Activated CD4-positive, alpha-beta T cell treated with anti-CD3 and anti-CD28 coated beads, Interleukin-2, amount 50 U/mL, for 1 hour (primary cell): Measurements from ENCODE around the gene CDH12.
"Not testable (repeated sequence)": the region's sequence is repeated elsewhere in the genome, so short reads cannot be mapped to it uniquely, and the experiment has no call there.

Source experiments
- DNase-seq: peaks from one replicate; pipeline ENCODE4 v3.0.0-alpha.2; 2020

CDH12 gene

DNA sequence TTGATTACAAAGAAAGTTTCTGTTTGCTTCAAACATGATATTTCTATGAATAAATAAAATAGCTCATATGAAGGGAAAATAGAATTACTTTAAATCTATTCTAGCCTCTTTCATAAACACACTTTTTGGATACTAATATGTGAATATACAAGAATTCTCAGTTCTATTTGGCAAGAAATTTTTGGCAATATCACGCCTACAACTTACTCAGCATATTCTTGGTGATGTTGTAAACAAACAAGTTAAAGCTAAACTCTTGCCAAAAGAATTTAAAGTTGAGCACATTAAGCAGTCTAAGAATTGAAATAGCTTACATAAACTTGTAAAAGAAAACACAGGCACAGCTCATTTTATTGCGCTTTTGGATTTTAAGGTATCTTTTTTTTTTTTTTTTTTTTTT is 209.8 kb downstream of the CDH12 start:
- DNase-seq, result no peak

DNA sequence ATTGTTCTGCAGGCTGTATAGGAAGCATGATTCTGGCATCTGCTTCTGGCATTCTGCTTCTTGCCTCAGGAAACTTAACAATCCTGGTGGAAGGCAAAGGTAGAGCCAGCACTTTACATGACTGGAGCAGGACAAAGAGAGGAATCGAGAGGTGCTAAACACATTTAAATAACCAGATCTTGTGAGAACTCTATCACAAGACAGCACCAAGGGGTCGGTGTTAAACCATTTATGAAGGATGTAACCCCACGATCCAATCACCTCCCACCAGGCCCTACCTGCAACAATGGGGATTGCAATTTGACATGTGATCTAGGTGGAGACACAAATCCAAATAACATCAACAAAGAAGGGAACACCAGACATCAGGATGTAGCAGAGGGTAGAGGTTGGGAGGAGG is 221.5 kb downstream of the CDH12 start:
- DNase-seq, result no peak

DNA sequence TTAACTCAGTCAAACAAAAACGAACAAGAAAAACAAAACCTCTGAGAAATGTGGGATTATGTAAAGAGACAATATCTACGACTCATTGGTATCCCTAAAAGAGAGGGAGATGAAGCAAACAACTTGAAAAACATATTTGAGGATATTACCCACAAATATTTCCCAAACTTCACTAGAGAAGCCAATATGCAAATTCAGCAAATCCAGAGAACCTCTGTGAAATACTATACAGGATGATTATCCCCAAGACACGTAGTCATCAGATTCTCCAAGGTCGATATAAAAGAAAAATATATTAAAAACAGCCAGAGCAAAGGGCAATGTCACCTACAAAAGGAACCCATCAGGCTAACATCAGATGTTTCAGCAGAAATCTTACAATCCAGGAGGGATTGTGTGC is 226.1 kb downstream of the CDH12 start:
- no peak for DNase-seq

DNA sequence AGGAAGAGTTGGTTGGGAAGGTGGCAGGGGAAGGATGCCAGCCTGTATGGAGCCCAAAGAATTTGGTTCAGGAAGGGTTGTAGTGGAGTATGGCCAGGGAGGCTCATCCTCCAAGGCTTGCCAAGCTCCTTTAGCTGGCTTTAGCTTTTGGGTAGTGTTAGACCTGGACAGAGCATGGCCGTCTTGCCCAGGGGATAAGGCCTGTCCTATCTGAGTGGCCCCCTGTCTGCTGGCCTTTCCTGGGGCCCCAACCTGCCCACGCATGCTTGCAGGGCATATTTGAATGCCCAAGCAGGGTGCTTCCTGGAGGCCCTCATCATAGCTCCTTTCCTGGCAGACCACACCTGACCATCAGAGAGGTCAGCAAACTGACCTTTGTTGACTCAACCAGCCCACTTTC is 227.7 kb downstream of the CDH12 start:
- no peak for DNase-seq

DNA sequence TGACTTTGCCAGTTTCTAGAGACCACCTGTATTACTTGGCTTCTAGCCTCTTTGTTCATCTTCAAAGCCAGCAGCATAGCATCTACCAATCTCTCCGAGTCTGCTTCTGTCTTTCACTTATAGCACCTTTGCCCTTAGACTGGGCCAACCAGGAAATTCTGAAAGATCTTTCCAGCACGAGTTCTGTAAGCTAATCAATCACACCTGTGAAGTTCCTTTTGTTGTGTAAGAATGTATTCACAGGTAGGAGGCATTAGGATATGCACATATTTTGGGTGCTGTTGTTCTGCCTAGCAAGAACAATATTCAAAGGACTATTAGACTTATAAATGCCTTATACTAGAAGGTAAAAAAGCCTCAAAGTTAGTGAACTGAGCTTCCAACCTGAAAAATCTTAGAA is 232.1 kb downstream of the CDH12 start:
- no peak for DNase-seq

DNA sequence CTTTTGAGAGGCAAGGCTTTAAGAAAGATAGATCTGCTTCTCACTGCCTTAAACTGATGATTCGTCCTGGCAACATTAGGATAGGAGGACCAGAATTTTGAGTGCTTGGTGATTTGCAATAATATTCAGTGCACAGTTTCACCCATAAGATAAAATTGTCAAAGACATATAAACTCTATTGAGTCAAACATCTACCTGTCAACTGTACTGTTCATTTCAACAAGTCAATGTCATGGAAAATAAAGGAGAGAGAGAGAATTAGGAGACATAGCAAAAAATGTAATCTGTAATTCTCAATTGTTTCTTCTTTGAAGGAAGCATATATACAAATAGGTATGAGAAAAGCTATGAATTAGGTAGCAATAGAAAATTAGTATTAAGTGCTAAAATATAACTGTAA is 237.2 kb downstream of the CDH12 start:
- DNase-seq, result no peak

DNA sequence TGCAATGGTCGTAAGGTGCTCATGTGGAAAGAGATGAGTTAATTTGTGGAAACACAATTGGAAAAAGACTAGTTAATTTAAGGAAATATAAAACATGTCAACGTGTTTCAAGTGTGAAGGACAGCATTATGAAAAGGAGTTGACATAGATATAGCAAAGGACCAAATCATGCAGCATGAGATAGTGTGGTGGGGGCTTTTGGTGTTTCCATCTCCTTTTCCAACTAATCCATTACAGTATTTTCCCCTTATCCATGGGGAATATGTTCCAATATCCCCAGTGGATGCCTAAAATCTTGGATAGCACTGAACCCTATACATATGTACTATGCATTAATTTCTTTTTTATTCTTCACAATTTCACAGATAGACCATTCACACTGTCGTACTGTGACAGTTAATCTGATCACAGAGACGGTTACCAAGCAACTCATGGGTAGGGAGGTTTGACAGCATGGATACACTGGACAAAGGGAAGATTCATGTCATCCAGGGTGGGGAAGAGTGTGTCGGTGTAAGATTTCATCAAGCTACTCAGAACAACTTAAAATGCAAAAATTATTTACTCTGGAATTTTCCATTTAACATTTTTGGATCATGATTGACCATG is 238.6 kb downstream of the CDH12 start:
- no peak for DNase-seq

DNA sequence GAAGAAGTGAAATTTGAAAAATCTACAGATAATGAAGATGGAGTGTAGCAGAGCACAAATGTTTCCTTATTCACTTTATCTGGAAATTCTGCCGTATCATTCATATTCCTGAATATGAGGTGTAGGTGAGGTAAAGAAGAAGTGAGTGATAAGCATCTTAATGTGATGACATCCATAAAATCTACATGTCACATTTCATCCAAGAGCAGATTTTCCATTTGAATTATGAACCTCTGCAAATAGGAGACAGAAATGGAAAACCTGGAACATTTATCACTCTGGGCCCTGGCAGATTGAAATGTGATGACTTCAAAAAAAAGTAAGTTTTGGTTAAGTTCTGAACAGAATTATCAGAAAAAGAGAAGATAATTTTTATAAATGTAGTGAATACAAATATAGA is 240.2 kb downstream of the CDH12 start:
- DNase-seq, result no peak

DNA sequence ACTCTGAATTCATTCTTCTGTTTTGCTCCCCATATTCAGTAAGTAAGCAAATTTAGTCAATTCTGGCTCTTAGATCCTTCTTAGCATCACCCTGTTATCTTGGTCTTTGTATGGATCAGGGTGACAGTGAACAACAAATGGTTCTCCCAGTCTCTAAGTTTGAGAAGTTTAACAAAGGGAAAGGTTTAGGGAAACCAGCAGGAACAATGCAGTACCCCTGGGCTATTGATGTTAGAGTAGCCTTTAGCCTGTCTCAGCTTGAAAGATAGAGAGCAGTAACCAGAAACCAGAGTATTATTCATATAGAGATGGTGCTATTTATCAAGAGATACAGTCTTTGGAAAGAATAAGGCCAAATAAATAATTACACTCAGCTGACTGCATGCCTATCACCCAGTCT is 241.8 kb downstream of the CDH12 start:
- DNase-seq, result no peak

DNA sequence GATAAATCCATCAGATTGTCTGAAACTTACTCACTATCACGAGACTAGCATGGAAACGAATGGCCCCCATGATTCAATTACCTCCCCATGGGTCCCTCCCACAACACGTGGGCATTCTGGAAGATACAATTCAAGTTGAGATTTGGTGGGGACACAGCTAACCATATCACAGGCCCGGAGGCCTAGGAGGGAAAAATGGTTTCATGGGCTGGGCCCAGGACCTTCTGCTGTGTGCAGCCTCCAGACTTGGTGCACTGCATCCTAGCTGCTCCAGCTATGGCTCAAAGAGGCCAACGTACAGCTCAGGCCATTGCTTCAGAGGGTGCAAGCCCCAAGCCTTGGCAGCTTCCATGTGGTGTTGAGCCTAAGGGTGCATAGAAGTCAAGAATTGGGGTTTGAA is 245.6 kb downstream of the CDH12 start:
- not testable (repeated sequence) for DNase-seq

DNA sequence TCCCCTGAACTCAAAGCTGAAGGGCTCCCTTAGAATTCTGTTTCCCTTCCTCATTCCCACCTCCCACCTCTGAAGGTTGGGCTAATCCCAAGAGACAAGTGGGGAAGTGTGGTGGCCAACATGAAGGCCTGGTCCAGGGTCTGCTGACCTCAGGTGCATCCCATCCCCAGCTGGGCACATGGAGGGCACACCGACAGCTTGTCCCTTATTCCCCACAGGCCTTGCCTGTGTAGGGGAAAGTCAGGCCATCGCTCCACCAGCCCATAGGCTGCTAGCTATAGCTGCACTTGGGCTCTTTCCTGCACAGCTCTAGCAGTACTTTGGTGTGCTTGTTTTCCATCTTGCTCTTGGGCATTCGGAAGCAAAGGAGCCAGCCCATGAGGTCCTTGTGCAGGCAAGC is 247.7 kb downstream of the CDH12 start:
- DNase-seq, result no peak

DNA sequence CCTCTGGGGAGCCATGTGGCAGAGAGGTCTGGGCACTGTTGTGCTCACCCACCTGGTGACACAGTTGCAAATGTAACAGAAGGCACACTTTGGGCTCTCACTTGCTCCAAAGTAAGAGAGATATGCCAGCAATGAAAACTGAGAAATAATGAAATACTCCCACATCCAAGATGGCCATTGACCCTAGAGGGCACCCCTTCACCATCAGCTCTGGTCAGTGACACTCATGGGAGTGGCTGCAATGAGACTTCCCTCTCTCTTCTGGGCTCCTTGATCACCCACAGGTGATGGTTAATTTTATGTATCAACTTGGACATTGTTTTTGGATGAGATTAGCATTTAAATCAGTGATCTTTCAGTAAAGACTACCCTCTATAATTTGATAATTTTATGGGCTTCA is 248.4 kb downstream of the CDH12 start:
- no peak for DNase-seq

DNA sequence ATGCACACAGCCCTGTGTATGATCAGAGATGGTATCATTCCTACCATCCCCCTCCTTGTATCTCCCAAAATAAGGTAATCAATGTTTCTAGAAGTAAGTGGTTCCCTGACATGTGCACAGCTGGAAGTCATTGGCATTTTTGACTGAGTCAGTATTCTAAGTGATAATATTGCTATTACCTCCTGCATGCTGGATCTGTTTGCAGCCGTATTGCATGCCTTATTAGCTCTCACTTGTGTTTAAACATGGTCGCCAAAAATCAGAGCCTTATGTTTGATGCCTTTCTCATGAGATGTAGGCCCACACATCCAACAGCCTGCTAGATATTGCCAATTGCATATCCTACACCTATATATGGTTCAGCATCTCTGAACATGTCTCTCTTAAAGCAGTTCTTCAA is 254.3 kb downstream of the CDH12 start:
- no peak for DNase-seq

DNA sequence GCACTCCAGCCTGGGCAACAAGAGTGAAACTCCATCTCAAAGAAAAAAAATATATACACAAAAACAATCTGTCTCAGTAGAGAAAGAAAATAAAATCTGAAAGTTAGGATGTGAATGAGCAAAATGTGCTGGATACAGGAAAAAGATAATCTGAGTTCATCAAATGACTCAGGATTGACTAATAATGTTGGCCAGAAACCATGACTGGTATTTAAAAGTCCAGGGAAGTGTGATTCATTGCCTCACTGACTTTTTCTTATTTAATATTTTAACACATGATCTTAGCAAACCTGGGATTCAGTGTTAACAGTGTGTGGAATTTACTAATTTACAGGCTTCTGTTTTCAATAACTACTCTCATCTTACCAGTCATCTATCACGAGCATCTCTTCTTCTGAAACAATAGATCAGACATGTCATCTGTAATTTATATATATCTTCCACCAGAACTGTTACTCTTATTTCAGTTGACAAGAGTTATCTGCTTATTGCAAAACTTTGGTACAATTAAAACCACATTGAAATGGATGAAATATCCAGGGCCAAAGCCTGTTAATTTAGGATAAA is 256.7 kb downstream of the CDH12 start:
- no peak for DNase-seq

DNA sequence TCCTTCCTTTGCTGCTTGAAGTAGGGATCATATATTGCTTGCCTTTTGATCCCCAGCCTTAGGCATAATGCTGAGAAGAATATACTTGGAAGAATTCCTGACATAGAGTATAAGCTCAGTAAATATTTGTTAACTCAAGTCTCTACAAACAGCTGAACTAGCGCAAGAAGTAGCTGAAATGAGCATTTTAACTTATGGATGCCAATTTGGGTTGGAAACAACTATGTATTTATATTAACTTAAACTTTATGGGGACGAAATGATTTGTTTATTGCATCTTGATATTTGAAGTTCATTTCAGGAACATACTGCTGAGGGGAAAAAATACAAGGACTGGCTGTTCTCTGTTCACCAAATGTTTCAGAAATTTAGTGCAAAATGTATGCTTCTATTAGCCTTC is 258.7 kb downstream of the CDH12 start:
- DNase-seq, result no peak

DNA sequence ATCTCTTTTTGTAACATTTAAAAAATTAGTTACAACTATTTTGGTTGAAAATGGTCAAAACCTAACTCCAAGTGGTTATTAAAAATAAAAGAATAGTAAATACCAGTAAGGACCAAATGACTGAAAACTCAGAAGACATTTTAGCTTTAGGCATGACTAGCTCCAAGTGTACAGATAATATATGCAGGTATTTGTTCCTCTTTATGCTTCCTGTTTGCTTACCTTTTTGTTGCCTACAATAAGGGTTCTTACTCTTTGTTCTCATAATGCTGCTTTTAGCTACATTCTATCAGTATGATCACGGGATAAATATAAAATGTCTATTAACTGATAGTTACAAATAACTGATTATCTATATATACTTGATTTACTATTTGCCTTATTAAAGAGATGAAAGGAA is 259.6 kb downstream of the CDH12 start:
- no peak for DNase-seq

DNA sequence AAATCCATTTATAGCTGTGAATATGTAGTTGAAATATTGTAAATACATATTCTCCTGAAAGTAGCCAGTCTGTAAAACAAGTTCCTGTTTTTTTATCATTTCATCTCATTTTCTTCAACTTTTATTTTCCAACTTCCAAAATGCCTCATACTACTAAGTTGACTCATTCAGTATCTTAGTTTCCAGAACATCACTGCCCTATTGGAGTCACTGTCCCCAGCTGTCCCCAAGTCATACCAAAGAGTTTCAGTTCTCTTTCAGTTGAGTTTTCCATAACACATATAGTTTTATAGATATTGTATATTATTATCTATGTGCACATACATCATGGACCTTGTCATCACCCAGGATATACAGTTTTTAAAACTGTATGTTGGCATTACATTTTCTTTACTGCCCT is 261.7 kb downstream of the CDH12 start:
- no peak for DNase-seq

DNA sequence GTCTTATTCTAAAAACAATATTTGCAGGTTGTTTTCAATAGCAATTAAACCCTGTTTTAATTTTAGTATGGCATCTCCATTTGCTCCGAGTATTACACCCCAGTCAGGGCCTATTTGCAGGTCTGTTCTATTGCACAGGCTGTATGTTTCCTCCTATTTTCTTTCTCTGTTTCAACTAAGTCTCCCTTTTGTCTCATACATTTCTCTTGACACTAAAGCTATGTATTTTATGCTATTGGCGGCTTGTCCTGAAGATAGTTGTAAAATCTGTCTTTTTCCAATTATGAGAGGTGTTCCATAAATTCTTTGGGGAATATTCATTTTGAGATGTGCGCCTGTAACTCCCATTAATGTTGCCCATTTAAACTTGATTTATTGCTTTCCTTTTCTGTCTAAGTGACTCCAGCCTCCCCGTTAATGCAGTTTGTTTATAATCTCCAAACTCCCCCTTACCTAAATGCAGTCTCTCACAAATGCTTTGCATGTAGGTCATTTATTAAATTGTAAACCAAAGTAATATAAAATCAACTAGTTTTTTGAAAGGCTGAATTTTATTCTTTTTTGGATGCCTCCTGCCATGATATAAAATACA is 262.4 kb downstream of the CDH12 start:
- no peak for DNase-seq

DNA sequence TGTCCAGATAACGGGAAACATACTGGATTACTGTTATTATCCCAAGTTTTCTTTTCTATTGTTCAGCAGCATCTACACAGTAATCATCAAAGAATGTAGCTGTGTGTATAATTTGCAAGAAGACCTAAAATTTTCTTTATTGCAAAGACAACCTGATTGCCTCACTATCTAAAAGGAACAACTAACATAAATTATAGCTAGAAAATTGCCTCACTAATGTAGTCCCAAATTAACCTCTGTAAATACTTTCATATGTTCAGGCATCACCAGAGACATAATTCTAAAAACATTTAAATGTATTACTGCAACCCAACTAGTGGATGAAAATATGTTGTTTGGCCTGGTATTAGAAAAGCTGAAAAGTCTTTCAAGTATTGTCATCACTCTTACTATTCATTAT is 275.4 kb downstream of the CDH12 start:
- DNase-seq, result no peak

DNA sequence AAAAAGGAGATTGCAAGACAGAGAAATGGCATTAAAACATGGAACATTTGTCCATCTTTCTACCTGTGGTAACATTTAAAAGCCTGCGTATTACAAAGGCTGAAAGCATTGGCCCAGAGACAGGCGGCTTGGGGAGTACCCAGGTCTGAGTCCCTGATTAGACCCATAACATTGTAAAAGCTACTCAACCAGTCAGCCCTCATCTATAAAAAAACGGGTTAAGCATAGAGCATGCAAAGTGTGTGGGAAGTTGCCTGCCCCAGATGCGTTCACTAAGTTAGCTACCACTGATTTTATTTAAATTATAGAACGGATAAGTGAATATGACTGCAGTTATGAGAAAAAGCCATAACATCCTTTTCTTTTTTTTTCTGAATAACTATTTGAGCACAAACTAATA is 276.1 kb downstream of the CDH12 start:
- DNase-seq, result no peak

DNA sequence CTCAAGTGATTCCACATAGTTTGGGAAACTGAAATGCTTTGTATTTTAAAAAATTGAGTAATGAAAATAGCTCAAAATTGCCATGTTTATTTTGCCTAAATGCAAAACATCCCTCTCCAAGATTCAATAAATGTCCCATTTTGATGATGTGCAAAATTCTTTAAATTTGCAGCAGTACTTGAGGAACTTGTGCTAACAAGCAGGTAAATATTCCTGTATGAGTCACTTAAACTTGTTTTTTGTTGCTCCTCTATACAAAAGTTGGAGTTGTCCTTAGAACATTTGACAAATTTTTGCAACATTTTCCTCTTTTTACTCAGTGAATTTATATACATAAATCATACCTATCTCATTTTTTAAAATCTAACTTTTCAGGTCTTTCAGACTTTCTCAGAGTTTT is 280.2 kb downstream of the CDH12 start:
- DNase-seq, result no peak

DNA sequence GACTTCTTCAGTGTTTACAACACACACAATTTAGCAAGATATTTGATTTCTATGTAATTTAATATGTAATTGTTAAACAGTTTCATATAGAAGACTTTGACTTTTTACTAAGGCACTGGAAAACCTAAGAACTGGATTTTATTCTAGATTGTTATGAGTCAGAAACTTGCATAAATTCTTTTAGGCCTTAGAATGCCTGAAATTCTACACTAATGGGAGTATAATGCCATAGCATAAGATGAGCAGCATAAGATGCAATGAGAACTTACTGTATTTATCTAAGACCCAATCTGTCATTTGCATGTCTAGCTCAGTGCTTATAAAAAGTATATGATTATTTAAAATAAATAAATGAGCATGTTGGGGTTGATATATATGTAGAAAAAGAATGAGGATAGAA is 285.2 kb downstream of the CDH12 start:
- no peak for DNase-seq

DNA sequence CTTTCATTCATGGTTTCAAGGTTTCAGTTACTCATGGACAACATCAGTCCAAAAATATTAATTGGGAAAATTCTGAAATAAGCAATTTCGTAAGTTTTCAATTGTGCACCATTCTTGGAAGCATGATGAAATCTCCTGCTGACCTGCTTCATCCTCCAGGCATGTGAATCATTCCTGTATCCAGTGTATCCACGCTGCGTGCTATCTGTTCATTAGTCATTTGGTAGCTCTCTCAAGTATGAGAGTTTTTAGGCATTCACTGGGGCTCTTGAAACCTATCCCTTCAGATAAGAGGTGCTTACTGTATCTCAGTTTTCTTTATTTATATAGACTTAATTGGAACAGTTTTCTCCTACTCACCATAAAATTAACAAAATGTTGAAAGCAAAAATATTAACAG is 293.0 kb downstream of the CDH12 start:
- DNase-seq, result no peak

DNA sequence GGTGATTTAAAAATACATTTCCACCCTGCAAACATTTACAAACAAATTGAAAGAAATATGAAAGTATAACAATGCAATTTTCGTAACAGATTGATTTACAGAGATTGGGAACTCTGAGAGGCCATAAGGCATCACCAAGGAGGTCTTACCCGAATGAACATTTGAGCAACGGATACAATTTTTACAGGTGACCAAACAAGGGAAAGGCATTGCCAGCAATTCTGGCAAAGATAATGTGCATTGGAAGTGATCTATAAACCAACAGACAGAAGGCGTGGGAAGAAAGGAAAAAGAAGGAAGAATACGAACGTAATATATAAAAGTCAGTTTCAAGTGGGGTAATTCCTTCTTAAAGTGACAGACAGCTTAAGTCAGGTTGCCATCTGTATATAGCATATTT is 295.9 kb downstream of the CDH12 start:
- no peak for DNase-seq

DNA sequence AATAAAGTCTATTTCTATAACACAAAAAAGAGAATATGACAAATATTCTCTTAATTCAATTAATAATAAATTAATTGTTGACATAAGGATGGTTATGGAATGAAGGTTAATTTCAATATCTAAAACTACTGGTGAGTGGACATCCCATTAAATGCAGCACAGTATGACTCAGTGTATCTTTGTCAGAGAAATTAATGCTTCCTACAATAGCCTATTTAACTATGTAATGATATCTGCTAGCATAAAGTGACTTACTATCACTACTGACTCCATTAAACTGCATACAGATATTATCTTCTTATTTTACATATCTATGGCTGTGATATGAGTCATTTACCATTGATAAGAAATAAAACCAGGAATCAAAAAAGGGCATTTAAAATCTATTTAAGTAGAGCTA is 298.7 kb downstream of the CDH12 start:
- DNase-seq, result no peak
